ENCODE results near the gene ZNF880. TPM values are rescaled to one million over a fixed set of nuclear protein-coding genes. Genes with fewer than 3 reads are reported as not detected.

The ZNF880 gene
- total and polyA plus RNA-seq, 12 donors: 12.4 to 24.2 (median 16.3) TPM

DNA sequence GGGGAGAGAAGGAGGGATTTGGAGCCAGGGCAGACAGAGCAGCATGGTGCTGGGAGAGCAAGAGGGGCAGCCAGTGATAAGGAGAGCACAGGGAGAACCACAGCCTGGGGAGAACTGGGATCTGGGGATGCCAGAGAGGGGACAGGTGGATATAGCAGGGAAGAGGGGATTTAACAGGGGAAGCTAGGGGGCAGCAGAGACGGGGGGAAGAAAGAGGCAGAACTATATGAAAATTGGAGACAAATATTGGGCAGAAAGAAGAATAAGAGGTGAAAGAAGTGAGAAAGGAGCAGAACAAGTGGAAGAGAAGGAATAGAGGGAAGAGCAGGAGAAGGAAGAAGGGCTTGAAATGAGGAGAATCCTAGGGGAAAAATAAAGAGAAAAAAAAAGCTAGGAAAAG is 21.4 kb downstream of the ZNF880 start:
- WGBS, 2 donors: 55 to 61% methylated on average over 1 of the region's 1 CpG
- Histone ChIP-seq H3K4me1 (peaks cover 0 to under 1% (median 0%) of the 10 kb centered on the region in 9 donors), H3K27ac (no peak overlapping the region), H3K9me3 (peaks cover 0 to 100% (median 59%) of the 10 kb centered on the region in 11 donors), H3K27me3 (no peaks in the 10 kb centered on the region), H3K36me3 (peaks cover 0 to 93% (median 42%) of the 10 kb centered on the region in 9 donors), H3K4me3 (no peak overlapping the region)
- intact Hi-C loops (cut with DNase I): loop anchor here in 1 of 10 donors (10.0 kb wide), 1 partner anchor 174 kb away; no protein-coding TSS in a partner anchor
- DNase-seq (no peak), ATAC-seq (no peak)
- TF ChIP-seq, protein P1, sequence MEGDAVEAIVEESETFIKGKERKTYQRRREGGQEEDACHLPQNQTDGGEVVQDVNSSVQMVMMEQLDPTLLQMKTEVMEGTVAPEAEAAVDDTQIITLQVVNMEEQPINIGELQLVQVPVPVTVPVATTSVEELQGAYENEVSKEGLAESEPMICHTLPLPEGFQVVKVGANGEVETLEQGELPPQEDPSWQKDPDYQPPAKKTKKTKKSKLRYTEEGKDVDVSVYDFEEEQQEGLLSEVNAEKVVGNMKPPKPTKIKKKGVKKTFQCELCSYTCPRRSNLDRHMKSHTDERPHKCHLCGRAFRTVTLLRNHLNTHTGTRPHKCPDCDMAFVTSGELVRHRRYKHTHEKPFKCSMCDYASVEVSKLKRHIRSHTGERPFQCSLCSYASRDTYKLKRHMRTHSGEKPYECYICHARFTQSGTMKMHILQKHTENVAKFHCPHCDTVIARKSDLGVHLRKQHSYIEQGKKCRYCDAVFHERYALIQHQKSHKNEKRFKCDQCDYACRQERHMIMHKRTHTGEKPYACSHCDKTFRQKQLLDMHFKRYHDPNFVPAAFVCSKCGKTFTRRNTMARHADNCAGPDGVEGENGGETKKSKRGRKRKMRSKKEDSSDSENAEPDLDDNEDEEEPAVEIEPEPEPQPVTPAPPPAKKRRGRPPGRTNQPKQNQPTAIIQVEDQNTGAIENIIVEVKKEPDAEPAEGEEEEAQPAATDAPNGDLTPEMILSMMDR (IDR thresholded peaks at IDR 0.05): no peak

GRCh38 chr19:52397310-52398080 is 27.8 kb downstream of the ZNF880 start, which contains the start of gene ZNF528:
ZNF528 (plus strand) TSS chr19:52397849; CDS start chr19:52402014, 4,165 bp downstream.
- H3K4me3 ChIP-seq: peak within 1 kb of the TSS; percentile 54 to 84 (median 72)
- ATAC-seq (peak; percentile 100), DNase-seq (peak; percentile 98)
- H3K27me3 ChIP-seq: no peaks in the 10 kb centered on the region
- peaks cover 11 to 21% (median 17%) of the 10 kb centered on the region in 9 donors for H3K4me1 ChIP-seq
- peaks cover 0 to 89% (median 12%) of the 10 kb centered on the region in 11 donors for H3K9me3 ChIP-seq
- peak within 1 kb of the TSS; percentile 57 to 90 (median 78) for H3K27ac ChIP-seq
- TF ChIP-seq, protein P1 (IDR thresholded peaks at IDR 0.05): no peak
- intact Hi-C loops (cut with DNase I): loop anchor here in 1 of 10 donors (10.0 kb wide), 1 partner anchor 167 kb away; no protein-coding TSS in a partner anchor
- peaks cover 0 to 78% (median 53%) of the 10 kb centered on the region in 9 donors for H3K36me3 ChIP-seq
- WGBS, 2 donors: 0 to 1% methylated on average over 36 of the region's 36 CpGs

- Histone ChIP-seq H3K9me3 (peaks cover 0 to 89% (median 12%) of the 10 kb centered on the region in 11 donors), H3K4me3 (peak overlapping the region; percentile 54 to 84 (median 72)), H3K27ac (peak overlapping the region in 9 of 10 donors; percentile 57 to 90 (median 79)), H3K27me3 (no peaks in the 10 kb centered on the region), H3K4me1 (peaks cover 11 to 21% (median 17%) of the 10 kb centered on the region in 9 donors), H3K36me3 (peaks cover 0 to 78% (median 59%) of the 10 kb centered on the region in 9 donors)
- intact Hi-C loops (cut with DNase I): loop anchor here in 1 of 10 donors (10.0 kb wide), 1 partner anchor 167 kb away; no protein-coding TSS in a partner anchor
- ATAC-seq: peak; percentile 14 to 46 (median 31)
- peak; percentile 4 to 11 for DNase-seq
- 0 to 4% methylated on average over 14 of the region's 14 CpGs for WGBS, 2 donors
- TF ChIP-seq, protein P1 (IDR thresholded peaks at IDR 0.05): no peak
These were observed 28.3 kb downstream of the ZNF880 start for GRCh38 chr19:52398081-52398441.

- 88 to 97% methylated on average over 6 of the region's 6 CpGs for WGBS, 2 donors
- TF ChIP-seq, protein P1 (IDR thresholded peaks at IDR 0.05): no peak
- Histone ChIP-seq H3K36me3 (peaks cover 7 to 100% (median 90%) of the 10 kb centered on the region in 9 donors), H3K27me3 (no peaks in the 10 kb centered on the region), H3K4me3 (no peak overlapping the region), H3K4me1 (no peaks in the 10 kb centered on the region), H3K27ac (no peak overlapping the region), H3K9me3 (peaks cover 0 to 100% (median 62%) of the 10 kb centered on the region in 11 donors)
- intact Hi-C loops (cut with DNase I): no loop called here
- DNase-seq: no peak
- ATAC-seq: no peak
These were observed 40.6 kb downstream of the ZNF880 start for GRCh38 chr19:52410276-52410675.
